Stimulated activated CD8-positive, alpha-beta memory T cell treated with anti-CD3 and anti-CD28 coated beads, Interleukin-2, amount 100 ng/mL, for 48 hours (primary cell): ENCODE data around the gene SLFN14.
"Not testable (repeated sequence)": the region's sequence is repeated elsewhere in the genome, so short reads cannot be mapped to it uniquely, and the experiment has no call there.

Experiments used
- DNase-seq, 2 donors: peaks; one replicate each; pipeline ENCODE4 v3.0.0-alpha.2; 2020; ENCODE audit warnings: low read depth in 2 of 2

Gene SLFN14

DNA sequence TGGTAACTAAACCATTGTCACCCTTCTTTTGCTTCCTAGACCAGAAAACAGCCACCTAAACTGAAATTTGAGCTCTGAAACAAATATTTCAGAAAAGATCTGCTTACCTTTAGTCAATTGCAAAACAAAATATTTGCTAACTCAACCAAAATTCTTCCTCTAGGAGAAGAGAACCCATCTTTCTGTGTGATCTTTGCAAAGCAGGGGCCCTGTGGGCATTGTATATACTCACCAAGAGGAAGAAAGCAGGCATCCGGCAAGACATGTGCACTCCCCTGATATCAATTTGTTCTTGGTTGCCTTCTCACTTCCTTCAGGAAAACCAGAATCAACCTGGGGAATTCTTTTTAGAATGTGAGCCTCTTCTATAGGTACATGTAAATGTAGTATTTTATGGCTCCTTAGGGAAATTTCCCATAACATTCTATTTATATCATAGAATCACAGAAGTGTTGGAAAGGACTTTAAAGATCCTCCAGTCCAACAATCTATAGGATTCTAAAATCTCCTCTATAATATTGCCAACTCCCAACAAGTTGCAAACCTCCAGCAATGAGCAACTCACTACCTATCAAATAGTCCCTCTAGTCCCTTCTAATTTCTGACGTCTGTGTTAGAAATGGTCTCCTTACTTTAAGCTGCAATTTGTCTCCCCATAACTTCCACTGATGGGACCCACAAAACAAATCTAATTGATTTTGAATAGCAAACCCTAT, 966 bp downstream of the SLFN14 start:
- no peak for DNase-seq

DNA sequence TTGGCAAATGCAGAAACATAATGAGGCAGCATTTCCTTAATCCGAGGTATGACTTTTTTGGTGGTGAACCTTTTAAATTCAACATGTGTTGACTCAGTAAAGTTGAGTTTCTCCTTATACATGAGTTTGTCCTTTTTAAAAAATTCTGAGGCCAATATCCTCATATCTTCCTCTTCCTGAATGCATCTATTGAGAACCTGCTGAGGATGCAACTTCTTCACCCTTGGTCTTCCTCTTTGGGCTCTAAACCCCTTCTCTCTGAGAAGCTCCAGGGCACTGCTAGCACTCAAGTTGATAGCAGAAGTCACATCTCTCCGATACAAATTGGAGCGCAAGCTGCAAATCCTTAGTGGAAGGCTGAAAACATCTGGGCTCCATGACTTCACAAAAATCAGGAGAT, 3.3 kb downstream of the SLFN14 start:
- DNase-seq = no peak

DNA sequence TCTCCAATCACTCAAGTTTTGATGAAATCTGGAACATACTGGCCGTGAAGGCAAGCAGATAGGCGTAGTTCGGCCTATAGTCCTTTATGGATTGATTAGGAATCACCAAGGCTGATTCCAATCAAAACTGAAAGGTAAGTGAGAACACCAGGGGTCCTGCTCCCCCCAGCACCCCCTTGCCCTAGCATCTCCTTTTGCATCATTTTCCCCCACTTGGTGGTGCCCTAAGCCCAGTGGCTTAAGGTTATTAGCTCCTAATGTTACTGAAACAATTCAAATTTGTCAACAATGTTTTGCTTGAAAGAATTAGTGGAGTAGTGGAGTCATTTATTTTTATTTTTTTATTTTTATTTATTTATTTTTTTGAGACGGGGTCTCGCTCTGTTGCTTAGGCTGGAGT, 4.9 kb downstream of the SLFN14 start:
- no peak for DNase-seq

DNA sequence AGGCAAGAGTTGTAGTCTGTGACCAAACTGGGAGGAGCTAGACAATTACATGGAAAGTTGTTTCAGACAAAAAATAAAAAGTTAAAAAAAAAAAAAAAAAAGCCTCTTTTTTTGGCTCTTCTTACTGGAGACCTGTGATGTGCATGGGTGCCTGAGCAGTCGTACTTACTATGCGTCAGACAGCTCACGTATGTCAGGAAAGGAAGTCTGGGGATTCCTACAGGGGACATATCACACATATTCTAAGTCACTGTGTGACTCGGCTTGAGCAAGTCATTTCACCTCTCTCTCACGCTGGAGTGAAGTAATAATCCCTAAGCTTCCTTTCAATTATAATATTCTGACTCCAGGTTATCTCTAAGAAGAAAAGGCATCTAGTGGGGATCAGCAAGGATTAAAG, 6.0 kb downstream of the SLFN14 start:
- DNase-seq = no peak

DNA sequence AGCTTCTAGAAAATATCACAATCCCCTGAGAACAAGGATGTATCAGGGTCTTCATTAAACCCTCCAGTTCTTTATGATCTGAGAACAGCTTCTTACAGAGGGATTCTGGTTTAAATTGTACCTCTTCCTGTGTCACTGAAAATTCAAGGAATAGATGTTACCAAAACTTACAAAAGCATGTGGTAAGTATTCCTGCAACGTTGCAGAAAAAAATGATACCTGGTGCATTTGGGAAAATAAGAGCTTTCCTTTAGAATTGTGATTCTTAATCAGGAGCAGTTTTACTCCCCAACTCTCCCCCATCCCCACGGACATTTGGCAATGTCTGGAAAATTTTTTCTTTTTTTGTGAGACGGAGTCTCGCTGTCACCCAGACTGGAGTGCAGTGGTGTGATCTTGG, 7.3 kb downstream of the SLFN14 start:
- no peak for DNase-seq

DNA sequence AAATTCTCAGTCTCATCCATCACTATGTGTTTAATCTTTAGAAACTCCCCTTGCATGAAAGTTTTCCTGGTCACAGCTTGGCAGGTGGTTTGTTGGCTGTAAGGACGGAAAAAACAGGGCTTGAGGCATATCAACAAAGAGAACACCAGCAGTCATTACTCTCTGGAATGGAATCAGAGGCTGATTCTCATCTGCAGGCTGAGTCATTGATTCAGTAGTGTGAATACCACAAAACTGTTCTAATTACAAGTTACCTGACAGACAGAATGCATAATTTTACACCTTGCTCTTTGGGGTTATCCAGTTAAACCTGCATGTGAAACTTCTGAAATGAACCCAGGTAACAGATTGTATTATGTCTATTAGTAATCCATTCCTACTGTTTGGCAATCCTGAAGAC, 11.6 kb downstream of the SLFN14 start:
- no peak for DNase-seq

DNA sequence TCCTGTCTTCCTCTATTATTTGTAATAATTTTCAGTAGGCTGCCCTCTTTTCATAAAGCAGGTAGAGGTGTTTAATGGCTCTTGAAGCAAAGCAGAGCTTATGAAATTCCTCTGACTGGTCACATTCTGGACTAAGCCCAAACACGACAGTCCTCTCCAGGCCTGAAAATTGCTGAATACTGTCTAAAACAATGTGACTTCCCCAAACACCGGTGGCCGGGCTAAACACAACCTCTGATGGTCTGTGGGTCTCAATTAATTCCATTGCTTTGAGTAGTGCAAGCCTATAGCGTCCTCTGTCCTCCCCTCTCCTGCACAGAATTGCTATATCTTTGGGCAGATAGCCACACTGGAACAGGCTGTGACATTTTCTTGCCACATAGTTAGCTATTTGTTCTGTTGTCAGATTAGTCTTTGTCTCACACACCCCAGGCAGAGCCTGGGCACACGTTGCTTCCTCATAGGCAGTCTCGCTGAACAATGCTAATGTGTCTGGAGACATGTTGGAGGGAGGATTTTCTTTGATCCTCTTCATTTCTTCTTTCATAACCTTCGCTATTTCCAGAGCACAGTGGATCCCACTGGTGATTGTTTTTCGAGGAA, 12.3 kb downstream of the SLFN14 start:
- no peak for DNase-seq

DNA sequence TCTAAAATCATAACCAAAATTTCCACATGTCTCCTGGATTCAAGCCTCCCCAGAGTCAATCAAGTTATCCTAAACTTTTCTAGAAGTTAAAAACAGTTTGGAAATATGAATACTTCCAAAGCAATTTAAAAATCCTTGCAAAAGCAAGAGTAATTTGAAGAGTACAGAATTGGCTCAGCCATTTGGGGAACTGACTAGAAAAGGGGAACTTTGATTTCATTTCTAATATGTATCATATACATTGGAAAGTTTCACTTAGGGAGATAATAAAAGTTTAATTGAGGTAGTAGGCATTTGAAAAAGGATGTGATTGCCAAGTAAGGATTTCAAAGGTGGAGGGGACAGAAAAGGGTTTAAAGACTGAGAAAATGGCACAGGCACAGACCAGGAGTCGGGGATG, 14.1 kb downstream of the SLFN14 start:
- DNase-seq = no peak

DNA sequence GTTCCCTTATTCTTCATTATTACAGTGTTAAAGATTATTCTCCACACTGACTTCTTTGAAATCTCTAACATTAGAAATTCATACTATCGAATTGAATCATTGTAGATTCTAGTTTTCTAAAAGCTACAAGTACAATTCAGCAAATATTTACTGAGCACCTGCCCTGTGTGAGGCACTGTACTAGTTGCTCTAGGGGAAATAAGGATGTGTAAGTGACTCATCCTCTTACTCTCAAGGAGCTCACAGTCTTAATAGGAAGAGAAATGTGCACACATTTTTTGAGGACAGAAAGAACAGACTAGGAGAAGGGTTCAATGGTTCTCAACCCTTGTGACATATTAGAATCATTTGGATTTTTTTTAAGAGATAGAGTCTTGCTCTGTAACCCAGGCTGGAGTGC, 15.5 kb downstream of the SLFN14 start:
- no peak for DNase-seq

DNA sequence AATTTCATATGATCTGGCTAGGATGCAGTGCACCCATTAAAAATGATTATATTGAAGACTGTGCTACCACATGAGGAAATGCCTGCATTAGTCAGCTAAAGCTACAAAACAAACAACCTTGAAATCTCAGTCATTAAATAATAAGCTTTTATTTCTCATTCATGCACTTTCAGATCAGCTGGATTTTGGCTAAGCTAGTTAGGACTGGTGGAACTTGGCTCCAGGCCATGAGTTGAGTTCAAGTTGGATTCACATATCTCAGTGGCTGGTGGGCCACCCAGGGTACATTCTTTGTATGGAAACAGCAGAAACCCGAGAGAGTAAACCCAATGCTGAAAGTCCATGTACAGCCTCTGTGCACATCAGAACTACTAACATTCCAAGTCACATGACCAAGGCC, 16.8 kb downstream of the SLFN14 start:
- DNase-seq = no peak

DNA sequence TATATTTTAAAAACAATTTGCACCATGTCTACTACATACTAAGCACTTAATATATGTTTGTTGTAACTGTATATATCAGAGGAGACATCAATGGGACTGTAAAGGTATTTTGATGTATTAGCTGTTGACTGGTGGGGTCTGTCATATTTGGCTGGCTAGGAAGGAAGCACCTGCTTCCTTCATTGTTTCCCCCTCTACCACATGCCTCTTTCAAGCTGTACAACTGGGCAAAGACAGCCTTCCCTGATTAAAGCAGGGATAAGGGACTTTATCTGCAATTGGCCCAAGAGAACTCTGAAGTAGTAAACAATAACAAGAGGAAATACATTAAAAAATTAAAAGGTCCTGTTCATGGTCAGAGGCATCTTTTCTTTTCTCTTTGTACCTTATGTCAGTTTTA, 17.6 kb downstream of the SLFN14 start:
- no peak for DNase-seq

DNA sequence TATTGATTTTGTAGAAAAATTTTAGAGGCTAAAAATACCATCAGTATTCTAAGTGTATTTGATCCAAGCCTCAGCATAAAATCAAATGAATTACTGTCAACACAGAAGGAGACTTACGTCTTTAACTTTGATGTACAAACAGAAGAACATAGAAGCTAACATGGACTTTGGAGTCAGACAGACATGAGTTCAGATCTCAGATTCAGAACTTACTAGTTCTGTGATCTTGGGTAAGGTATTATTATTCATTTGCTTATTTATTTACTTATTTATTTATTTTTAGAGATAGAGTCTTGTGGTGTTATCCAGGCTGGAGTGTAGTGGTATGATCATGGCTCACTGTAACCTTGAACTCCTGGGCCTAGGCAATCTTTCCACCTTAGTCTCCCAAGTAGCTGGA, 19.2 kb downstream of the SLFN14 start:
- no peak for DNase-seq

DNA sequence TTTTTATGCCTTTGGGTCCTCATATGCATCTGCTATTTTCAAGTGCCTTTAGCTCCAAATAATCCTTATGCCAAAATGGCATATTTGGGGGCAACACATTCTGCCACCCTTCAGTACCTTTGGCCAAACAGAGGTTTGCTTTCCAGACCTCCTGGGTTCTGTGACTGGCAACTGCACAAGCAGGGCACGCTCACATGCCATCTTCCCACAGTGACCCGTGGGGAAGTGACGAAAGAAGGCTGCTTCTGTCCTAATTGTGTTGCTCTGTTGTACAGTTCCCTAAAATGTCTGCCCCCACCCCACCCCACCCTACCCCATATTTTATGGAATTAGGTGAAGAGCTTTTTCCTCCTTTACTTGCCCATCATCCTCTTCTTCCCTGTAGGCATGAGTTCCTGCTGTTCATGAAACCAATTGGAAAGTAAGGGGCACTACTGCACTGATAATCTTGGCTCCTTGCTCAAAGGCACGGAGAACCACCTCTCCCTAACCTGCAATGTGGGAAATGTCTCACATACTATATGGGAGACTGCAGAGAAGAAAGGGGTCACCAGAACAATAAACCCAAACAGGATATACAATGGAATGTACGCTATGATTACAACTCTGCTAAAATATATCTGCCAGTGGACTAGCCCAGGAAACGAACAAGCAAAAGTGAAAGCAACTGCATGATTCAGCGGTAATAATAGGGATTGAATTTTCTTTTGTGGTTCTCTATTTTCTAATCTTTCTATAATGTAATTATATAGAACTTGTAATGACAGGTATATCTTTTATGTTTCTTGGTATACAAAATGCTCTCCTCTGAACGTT, 19.8 kb downstream of the SLFN14 start:
- peak in 1 of 2 donors; percentile 31 for DNase-seq

DNA sequence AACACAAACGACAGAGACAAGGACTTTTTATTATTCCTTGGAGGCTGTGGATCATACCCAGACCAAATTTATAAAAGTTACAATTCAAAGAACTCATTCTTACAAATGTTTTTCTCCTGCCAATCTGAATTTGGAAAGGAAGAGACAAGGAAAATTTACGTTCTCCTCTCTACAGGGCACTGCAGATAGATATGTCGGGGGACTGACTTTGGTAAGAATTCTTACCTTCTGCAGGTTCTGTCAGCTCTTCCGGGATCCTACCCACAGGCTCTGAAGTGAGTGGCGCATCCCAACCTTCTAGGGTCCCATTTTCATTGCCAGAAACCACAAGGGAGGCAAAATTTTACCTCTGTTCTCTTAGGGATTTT, 21.0 kb downstream of the SLFN14 start:
- DNase-seq = no peak

DNA sequence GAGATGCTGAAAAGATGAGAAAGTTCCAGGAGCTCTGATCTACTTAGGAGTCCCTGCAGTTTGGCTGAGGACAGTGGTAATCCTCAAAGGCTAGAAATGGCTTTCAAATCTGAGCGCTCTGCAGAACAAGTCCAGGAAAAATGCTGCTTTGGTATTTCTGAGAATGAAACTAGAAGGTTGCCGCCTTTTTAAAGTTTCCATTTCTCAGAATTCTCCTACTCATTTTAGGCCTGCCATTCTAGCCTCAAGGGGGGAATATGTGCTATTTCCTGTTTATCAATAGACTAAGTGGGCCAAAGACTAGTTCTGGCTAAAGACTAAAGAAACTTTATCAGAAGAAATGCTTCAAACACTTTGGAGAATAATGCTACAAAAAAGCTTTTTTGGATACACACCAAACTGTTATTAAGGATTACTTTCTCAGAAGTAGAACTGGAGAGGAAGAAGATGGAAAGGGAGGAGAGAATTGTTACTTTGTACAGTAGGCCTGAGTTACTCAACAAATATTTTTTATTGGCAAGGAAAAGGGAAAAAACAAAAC, 22.9 kb downstream of the SLFN14 start, which contains the start of gene SLFN12L:
SLFN12L (minus strand) TSS at position 78 of the 541 bp plus-strand sequence. CDS start 15,314 bp downstream, outside the sequence.
- no peak for DNase-seq

DNA sequence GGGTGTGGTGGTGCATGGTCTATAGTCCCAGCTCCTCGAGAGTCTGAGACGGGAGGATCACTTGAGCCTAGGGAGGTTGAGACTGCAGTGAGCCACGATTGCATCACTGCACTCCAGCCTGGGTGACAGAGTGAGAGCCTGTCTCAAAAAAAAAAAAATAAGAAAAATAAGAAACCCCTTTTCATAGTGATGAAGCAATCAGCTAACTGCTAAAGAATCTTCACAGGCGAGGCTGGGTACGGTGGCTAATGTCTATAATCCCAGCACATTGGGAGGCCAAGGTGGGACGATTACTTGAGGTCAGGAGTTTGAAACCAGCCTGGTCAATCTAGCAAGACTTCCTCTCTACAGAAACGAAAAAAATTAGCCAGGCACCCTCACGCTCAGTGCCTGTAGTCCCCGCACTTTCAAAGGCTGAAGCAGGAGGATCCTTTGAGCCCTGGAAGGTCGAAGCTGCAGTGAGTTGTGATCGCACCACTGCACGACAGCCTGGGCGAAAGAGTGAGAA, 23.9 kb downstream of the SLFN14 start:
- no peak for DNase-seq

DNA sequence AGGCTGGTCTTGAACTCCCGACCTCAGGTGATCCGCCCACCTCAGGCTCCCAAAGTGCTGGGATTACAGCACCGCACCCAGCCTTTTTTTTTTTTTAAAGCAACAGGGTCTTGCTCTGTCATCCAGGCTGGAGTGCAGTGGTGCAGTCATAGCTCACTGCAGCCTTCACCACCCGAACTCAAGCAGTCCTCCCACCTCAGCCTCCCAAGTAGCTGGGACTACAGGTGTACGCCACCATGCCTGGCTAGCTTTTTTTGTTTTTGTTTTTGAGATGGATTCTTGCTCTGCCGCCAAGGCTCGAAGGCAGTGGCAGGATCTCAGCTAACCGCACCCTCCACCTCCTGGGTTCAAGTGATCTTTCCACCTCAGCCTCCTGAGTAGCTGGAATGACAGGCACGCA, 25.2 kb downstream of the SLFN14 start:
- not testable (repeated sequence) for DNase-seq

DNA sequence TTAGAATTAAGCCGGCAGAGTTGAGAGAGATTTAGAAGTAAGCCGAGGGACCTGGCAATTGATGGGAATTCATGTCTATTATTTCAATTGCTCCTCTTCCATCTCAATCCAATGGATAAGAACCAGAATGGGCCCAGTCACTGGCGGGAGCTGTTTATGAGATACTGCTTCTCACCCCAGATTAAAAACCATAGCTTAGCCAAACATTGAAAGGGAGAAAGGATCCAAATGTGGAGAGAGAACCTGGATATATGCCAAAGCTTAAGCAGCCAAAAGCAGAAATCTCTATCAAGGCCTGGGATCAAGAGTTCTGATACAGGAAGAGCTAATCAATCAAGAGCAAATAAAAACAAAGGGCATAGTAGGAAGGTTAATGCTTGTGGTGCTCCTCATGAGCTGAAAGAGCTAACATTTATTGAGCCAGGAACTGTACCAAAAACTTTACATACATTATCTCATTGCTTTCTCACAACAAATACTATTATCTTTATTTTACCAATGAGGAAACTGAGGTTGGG, 26.0 kb downstream of the SLFN14 start:
- no peak for DNase-seq

DNA sequence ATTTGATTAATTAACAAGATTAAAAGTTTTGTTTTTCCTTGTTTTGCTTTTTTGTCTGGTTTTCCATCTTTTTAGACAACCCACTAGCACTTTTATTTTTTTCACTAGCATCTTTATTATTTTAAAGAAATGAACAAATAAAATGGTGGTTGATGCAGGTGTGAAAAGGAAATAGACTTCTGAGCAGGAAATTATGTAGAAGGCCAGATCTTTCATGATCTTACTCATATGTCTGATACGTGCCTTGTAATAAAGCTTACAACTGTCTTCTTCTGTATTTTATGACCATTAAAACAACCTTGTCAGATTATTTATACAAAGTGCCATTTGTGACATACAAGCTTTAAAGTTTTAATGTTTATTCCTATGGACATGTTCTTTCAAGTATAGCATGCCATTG, 29.5 kb downstream of the SLFN14 start:
- no peak for DNase-seq

DNA sequence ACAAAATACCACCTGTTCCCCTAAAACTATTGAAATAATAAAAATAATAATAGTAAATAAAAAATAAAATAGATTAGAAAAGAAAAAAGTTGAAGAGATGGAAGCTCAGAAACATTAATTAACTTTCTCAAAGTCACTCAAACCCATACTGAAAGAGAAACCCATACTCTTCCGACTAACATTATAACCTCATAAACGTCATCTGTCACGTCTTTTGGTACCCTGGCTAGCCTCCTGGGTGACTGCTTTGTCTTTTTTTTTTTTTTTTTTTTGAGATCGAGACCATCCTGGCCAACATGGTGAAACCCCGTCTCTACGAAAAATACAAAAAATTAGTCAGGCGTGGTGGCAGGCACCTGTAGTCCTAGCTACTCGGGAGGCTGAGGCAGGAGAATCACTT, 30.8 kb downstream of the SLFN14 start:
- no peak for DNase-seq

DNA sequence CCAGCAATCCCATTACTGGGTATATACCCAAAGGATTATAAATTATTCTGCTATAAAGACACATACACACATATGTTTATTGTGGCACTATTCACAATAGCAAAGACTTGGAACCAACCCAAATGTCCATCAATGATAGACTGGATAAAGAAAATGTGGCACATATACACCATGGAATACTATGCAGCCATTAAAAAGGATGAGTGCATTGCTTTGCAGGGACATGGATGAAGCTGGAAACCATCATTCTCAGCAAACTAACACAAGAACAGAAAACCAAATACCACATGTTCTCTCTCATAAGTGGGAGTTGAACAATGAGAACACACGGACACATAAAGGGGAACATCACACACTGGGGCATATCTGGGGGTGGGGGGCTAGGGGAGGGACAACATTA, 31.3 kb downstream of the SLFN14 start:
- DNase-seq = not testable (repeated sequence)

DNA sequence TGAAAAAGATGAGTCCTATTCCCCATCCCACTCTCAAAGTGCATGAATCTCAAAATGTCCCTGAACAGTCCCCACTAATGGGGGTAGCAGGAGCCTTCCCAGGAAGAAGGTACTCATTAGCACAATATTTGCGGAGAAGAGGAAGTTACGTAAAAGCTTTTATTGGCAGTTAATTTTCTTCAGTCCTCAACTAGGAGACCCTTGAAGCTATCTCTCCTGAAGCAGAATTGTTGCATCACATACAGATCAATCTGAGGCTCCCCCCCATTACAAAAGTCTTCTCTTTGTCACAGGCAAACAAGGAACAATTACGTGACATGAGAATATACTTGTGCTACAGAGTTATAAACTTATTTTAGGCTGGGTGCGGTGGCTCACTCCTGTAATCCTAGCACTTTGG, 37.3 kb downstream of the SLFN14 start:
- no peak for DNase-seq
